ENCODE measurements around the gene CNTLN.
"Not testable (repeated sequence)": the region's sequence is repeated elsewhere in the genome, so short reads cannot be mapped to it uniquely, and the experiment has no call there.

The CNTLN gene

DNA sequence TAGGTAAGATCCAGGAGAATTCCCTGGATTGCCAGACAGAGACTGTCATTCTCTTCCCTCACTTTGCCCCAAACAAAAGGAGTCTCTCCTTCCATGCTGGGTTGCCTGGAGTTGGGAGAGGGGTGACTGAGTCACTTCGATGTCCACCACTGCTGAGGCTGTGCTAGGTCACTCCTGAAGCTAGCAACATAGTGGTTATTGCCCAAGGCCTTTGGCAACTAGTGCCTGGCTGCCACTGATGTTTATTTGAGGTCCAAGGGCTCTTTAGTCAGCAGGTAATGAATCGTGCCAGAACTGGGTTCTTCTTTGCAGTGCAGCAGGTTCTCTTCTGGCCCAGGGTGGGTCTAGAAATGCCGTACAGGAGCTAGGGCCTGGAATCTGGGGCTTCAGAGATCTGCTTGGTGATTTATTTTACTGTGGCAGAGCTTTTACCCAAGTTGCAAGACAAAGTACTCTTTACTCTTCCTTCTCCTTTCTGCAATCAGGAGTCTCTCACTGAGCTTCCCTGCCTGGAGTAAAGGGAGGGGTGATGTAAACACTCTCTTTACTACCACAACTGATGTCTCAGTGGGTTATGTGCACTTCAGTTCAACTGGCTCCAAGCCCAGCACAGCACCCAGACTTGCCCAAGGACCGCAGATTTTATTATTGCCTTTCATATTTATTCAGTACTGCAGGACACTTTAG is 288.3 kb downstream of the CNTLN start:
- DNase-seq = no peak

DNA sequence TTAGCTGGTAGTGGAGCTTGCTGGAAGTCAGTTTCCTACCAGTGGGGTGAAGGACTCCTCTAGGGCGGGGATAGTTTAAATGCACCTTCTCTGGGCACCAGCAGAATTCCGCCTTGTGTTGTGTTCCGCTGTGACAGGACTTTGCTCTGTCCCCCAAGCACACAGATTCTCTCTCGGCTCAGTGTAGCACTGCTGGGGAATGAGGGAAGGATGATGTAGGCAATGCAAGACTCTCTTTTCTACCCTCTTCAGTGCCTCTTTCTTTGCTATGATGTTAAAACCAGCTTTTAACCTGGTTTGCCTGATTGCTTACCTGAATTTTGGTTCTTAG is 288.8 kb downstream of the CNTLN start:
- DNase-seq = no peak

DNA sequence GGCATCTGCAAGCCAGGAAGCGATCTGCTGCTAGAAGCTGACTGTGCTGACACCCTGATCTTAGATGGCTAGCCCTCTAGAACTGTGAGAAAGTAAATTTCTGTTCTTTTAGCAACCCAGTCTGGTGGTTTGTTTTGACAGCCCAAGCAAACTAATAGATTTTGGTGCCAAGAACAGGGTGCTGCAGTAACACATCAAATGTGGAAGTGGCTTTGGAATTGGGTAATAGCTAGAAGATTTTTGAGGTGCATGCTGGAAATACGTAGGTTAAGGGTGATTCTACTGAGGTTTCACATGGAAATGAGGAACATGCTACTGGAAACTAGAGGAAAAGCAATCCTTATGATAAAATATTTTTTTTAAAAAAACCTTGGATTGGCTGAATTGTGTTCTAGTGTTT is 290.5 kb downstream of the CNTLN start:
- DNase-seq = no peak

DNA sequence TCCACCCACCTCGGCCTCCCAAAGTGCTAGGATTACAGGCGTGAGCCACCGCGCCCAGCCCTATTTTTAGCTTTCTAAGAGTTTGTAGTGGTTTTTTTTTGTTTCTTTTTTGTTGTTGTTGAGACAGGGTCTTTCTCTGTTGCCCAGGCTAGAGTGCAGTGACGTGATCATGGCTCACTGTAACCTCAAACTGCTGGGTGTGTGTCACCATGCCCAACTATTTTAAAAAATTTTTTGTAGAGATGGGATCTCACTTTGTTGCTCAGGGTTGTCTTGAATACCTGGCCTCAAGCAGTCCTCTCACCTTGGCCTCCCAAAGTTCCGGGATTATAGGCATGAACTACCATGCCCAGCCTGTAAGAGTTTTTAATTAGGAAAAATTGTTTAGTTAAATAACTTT is 298.7 kb downstream of the CNTLN start:
- DNase-seq = no peak

DNA sequence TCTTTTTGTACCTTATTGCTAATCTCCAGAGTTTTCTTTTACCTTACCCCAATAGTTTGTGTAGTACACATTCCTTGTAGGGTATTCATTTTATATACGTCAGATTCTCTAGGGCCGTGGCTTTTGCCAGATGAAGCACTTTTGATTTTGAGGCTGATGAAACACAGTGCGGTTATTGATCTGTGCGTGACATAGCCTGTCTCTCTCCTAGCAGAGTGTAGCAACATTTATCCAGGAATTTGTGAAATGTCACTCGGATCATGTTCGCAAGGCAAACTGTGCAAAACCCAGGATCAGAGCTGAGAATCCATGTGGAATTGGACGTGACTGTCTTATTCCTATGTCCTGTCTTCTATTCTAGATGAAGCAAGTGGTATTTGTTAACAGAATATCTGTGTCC is 302.0 kb downstream of the CNTLN start:
- DNase-seq = no peak

DNA sequence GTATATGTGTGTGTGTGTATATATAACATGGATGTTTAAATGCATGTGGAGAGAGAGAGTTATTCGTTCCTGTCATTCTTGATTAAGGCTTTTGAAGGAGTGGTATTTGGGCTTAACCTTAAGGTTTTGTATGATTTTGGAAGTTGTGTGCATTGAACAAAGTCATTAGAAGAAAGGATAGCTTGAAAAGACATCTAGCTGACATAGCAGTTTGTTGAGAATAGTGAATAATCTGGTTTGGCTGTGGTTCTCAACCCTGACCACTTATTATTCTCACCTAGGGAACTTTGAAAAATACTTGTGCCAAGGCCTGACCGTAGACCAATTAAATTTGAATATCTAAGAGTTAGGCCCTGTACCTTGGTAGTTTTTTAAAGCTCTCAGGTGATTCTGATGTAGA is 303.0 kb downstream of the CNTLN start:
- no peak for DNase-seq

DNA sequence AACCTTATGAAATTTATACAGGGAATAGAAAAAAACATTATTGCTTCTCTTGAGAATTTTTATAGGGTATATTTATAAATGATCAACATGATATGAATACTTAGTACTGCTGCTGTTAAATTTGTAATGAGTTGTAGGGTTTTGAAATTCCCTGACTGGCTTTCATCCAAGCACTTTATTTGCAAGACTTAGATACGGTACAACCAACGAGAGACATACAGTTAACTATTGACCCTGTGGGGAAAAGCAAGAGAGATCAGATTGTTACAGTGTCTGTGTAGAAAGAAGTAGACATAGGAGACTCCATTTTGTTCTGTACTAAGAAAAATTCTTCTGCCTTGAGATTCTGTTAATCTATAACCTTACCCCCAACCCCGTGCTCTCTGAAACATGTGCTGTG is 310.3 kb downstream of the CNTLN start:
- not testable (repeated sequence) for DNase-seq

DNA sequence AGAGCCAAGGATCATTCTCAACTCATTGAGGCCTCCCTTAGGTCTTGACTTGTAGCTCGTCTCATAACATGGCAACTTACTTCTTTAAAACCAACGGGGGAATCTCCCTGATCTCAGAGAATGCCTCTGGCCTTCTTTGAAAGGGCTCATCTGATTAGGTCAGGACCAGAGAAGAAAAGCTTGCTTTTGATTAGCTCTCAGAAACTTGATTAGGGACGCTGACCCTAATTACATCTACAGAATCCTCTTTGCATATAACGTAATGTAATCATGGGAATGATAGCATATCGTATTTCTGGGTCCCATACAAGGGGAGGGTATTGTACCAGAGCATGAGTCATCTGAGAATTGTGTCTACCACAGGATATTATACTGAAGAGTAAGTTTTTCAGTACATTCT is 318.9 kb downstream of the CNTLN start:
- DNase-seq = no peak

DNA sequence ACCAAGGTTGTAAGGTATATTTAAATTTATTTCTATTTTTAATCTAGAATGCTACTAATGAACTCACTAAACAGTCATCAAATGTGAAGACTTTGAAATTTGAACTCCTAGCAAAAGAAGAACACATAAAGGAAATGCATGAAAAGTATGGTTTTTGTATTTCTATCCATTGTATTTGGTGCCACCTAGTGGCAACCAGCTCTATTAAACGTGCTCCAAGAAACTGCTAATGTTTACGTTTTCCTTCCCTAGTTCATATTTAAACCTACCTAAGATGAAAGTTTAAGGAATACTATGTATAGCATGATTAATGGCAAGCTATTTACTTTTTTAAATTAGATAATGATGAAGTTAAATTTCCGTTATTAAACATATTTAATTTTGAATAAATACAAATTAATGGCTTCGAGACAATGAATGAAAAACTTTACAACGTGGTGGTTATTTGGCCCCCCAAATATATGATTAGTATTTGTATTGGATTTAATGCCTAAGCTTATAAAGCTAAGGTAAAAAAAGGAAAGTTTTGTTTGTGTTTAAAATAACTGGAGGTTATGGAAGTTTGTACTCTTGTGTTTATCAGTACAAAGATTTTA is 328.1 kb downstream of the CNTLN start:
- DNase-seq = no peak

DNA sequence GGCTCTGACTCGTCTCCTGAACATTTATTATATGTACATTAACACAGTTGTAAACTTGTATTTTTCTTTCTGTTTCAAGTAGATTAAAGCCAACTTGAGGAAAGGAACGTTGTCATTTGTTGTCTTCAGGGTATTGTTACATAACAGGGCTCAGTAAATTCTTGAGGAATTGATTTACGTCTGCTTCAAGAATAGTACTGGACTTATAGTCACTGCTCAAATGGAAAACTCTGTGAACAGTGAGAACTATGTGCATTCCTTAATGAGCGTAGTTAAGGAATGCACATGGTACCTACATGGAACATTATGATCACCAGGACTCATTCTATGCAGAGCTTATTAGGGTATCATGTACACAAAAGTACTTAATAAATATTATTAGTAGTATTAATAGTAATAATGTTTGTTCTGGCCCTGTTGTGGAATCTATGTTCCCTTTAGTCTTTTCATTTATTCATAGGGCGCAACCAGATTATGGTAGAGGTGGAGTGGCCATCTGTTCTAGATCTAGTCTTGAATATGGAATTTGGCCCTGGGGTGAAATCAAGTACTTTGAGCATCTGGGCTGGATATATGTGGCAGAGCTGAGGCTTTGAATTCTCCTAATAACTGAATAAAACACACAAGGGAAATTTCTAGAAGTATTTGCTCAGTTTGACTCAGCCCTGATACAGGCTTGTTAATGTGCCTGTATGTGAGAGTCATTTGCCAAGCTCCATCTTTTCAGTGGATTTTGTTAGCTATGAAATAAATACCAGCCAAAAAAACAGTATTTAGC is 335.4 kb downstream of the CNTLN start:
- no peak for DNase-seq

DNA sequence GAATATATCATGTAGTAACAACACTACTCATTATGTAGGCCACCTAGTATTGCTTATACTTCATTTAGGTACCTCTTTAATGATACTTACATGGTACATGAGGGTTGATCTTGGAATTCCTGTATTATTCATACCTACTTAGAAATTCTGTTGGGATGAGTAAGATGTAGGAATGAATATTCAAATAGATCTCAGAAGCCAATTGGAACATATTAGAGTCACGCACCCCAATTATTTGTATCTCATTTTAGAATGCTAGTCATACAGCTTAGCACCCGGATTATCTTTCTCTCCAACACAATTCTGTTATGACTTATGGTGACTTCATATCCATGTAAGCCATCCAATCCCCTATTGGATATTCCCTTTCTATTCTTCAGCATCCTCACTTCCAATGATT is 337.3 kb downstream of the CNTLN start:
- no peak for DNase-seq

DNA sequence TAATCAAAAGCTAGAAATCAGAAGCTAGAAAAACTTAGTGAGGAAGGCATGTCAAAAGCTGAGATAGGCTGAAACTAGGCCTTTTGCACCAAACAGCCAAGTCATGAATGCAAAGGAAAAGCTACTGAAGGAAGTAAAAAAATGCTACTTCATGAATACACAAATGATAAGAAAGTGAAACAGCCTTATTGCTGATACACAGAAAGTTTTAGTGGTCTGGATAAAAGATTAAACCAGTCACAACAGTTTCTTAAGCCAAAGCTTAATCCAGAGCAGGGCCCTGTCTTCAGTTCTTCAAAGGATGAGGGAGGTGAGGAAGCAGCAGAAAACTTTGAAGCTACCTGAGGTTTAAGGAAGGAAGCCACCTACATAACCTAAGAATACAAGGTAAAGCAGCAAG is 341.6 kb downstream of the CNTLN start:
- DNase-seq = no peak

DNA sequence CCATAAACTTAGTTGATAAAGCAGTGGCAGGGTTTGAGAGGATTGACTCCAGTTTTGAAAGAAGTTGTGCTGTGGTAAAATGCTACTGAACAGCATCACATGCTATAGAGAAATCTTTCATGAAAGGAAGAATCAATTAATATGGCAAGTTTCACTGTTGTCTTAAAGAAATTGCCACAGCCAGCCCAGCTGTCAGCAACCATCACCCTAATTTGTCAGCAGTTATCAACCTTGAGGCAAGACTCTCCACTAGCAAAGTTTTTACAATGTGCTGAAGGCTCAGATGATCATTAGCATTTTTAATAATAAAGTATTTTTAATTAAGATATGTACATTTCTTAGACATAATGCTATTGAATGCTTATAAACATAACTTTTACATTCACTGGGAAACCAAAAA is 343.0 kb downstream of the CNTLN start:
- no peak for DNase-seq

DNA sequence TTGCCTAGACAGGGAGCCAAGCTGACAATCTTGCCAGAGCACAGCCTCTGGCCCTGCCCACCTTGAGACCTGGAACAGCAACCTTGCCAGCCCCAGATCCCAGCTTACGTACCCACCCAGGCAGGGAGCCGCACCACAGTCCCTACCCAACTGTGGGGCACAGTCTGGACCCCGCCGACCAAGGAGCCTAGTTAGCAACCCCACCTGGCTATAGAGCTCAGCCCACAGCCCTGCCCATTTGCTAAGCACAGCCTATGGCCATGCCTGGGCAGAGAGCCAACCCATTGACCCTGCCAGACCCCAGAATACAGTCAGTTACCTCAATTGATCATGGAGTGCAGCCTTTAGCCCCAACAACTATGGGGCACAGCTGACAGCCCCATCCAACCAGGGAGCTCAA is 346.1 kb downstream of the CNTLN start:
- DNase-seq = no peak

DNA sequence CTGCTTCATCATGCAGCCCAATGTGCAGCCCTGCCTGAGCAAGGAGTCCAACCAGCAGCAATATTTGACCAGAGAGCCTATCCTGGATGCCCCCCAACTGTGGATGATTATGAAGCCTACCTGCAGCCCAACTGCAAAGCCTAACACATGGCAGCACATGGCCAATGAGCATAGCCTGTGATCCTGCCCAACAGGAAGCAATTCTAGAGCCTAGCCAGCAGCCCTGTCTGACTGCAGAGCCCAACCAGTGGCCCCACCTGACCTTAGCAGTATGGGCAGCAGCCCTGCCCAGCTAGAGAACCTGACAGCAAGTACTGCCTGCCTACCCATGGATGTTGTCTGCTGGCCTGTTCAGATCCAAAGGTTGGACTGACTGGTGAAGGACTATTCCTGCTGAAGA is 346.7 kb downstream of the CNTLN start:
- DNase-seq = no peak

DNA sequence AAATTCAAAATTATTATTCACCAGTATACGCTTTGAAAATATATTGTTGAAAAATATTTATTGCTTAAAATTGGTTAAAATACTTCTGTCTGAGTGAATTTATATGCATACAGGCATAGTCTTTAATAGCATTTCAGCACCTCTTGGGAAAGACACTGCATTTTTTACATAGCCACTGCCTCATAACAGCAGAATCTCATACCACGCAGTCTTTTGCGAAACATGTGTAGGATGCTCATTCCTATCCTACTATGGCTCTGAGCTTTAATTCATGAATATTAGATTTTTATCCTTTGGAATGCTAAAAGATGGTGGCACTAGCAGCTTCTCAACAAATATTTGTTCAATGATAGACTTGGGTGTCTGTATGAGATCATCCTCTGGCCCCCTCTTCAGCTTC is 350.1 kb downstream of the CNTLN start:
- DNase-seq = no peak

DNA sequence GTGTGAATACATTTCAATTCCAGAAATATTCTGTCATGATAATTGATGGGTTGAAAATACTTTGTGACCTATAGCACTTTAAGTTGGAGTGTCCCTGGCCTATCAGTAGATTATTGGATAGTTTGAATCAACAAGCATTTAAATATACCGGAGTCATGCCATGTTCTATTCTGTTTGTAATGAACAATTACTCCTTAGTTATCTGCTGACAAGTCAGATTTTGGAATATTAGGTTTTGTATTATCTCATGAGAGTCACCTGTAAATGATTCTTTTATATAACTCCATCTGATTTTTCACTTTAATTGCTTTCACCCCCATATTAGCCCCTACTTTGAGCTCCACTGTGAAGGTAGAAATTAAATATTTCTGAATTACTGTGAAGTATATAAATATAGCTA is 351.6 kb downstream of the CNTLN start:
- no peak for DNase-seq

DNA sequence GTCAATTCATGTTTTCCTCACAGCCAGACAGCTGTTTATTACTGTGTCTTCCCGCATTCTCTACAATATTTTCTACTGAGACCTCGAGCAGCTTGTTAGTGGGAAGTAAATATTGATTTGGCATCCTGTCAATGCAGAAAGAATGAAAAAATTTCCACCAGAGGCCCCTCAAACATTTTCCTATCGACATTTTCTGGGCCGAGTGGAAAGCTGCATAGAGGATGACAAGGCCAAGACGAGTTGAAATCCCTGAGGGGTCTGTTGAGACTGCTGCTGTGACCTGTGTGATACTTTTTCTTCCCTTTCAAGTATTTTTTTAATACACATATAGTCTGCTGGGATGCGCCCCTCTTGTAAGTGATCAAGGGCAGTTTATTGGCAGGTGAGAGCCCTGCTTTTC is 352.6 kb downstream of the CNTLN start:
- DNase-seq = no peak

DNA sequence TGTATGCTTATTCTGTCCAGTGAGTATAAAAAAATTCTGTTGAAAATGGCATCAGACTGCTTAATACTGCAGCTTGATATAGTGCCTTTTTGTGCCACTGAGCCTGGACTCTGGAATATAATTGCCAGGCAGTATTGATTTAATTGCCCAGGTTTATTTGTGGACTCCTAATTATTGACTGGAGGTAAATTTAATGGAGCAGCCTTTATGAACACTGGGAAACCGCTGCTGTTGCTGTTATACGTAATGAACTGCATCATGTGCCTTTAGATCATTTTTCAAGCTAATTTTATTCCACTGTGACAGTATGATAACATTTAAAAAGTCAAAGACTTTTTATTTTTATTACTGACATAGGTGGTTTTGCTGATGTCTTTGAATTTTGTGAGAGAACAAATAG is 353.8 kb downstream of the CNTLN start:
- no peak for DNase-seq

DNA sequence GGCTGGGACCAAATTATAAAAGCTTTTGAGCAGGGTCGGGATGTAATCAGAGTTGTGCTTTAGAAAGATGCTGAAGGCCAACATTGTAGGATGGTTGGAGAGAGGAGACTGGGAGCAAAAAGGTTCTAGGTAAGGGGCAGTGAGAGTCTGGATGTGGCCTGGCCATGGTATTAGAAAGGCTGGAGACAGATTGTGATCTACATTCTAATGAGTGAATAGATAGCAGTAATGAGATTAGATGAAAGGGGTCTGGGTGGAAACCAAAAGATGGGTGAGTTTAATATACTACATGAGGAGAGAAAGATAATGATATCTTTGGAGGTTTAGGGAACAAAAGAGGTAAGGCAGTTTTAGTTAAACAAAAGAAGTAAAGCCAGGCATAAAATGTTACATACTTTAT is 355.3 kb downstream of the CNTLN start:
- DNase-seq = no peak

DNA sequence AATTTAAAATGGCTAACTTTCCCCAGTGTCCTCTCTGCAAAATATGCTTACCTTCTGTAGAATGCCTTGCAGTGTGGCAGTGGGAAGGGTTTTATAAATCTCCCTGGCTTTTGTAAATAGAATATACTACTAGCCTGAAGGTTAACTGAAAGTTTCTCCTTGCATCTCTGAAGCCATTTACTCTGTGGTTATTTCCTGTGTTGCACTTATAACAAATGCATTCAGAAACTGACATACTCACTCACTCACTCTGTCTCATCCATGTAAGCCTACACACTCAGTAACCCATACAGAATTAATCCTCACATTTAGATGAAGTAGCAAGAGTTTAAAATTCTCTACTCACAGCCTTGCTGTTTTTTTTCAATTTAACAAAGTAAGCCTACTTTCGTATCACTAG is 356.9 kb downstream of the CNTLN start:
- no peak for DNase-seq

DNA sequence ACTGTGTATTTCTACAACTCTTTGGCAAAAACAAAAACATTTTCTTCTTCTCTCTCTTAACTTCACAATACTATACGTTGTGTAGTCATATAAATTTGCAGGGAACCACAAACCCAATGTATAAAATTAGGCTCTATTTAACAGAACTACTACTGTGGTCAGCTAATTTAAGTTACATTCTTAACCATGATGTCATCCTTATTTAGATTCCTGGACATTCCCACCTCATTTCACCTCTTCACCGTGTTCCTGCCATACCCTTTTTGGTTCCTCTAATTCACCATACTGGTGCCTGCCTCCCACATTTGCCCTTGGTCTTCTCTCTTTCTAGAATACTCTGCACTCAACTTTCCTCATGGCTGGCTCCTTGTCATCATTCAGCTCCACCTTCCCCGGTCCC is 368.4 kb downstream of the CNTLN start:
- DNase-seq = no peak

DNA sequence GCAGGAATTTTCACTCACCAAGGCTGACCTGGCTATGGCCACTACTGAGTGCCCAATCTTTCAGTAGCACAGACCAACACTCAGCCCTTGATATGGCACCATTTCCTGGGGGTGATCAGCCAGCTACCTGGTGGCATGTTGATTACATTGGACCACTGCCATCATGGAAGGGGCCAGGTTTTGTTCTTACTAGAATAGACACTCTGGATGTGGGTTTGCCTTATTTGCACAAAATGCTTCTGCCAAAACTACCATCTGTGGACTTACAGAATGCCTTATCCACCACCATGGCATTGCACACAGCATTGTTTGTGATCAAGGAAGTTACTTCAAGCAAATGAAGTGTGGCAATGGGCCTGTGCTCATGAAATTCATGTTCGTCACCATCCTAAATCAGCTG is 374.3 kb downstream of the CNTLN start:
- no peak for DNase-seq

DNA sequence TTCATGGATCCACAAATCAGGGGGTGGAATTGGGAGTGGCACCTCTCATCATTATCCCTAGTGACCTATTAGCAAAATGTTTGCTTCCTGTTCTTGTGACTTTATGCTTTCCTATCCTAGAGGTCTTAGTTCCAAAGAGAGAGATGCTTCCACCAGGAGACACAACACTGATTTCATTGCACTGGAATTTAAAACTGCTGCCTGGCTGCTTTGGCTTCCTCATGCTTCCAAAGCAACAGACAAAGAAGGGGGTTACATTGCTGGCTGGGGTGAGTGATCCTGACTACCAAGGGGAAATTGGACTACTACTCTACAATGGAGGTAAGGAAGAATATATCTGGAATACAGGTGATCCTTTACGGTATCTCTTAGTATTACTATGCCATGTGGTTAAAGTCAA is 374.9 kb downstream of the CNTLN start:
- no peak for DNase-seq

DNA sequence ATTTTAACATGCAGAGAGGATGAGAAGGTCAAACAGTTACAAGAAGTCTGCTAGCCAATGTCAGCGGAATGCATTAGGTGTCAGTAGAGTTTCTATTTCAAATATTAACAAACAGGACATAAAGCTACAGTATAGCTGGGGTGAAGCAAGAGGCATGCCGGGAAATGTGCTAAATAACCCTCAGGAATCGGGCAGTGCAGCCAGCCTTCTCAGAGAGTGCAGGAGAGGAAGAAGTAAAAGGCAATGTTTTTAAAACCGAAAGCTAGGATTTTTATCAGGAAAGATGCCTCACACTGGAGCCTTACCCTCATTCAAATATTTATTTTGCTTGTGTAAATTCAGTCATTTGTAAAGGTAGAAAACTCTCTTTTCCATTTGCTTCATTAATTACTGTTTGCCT is 384.9 kb downstream of the CNTLN start:
- no peak for DNase-seq
